NK-92 treated with Interleukin-12 subunit alpha and Interleukin-12 subunit beta, amount 100 ng/mL, for 24 hours (cell line): ENCODE measurements around the gene DYNAP.

Experiments used
- DNase-seq: peaks from one replicate; lab custom pipeline; 2025; lab: John Stamatoyannopoulos, UW

Gene DYNAP

GRCh38 chr18:54590945-54591344, at the start of gene DYNAP:
Gene DYNAP, plus strand, starts transcription at chr18:54591245. Its CDS starts 38 bp downstream, at chr18:54591283.
- no peak for DNase-seq

DNA sequence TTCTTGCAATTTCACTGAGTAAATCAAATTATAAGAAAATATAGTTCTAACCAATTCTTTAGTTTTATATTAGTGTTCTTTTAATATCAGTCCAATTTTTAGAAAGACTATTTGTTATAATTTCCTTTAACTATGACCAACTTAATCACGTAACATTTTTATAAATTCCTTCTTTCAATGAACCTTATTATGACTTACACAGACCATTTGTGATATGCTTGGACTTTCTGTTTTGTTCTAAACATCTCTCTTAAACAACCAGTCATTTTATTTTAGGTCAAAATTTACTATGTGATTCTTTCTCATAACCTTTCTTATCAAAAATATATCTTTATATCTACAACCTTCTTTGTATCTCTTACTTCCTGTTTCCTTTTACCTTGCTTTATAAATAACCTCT, 39.5 kb upstream of the DYNAP start:
- no peak for DNase-seq

DNA sequence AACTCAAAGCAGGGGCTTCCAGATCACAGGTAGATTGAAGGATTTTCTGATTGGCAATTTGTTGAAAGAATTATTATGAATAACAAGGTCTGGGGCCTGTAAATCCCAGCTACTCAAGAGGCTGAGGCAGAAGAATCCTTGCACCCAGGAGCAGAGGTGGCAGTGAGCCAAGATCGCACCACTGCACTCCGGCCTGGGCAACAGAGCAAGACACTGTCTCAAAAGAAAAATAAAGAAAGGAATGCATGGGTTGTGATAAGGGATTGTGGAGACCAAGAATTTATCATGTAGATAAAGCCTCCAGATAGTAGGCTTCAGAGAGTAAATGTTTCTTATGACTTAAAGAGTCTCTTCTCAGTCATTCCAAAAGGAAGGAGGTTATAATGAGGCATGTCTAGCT, 35.8 kb upstream of the DYNAP start:
- no peak for DNase-seq

DNA sequence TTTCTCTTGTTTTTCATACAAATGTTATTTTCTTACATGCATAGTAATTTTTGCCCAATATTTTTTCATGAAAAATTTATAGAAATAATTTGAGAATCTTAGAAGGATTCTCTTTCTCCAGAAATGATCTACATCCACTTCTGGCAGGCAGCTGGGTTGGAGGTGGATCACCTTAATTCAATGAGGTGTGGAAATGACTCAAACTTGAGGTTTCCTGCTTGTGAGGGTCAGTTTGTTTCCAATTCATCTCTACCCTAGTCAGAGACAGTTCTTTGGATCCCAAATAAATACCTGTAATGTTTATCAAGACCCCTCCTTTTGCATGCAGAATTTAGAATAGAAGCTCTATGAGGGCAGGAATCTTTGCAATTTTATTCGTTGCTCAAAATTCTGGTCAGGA, 35.0 kb upstream of the DYNAP start:
- no peak for DNase-seq

DNA sequence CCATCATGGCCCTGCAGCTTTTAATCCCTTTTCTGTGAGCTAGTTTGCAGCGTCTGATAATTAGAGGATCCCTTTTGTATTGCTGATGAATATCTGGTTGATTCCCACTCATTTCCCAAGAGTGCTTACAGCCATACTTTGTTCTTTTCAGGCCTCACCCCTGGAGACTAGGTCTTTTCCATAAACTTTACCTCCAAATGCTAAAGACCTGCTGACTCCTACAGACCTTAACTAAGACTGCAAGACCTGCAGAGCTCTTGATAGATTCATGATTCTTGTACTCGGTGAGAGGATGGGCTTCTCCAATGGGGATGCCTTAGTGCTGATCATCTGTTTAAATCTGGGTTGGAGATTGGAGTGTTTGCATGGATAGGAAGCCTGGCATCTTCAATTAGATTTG, 33.1 kb upstream of the DYNAP start:
- no peak for DNase-seq

DNA sequence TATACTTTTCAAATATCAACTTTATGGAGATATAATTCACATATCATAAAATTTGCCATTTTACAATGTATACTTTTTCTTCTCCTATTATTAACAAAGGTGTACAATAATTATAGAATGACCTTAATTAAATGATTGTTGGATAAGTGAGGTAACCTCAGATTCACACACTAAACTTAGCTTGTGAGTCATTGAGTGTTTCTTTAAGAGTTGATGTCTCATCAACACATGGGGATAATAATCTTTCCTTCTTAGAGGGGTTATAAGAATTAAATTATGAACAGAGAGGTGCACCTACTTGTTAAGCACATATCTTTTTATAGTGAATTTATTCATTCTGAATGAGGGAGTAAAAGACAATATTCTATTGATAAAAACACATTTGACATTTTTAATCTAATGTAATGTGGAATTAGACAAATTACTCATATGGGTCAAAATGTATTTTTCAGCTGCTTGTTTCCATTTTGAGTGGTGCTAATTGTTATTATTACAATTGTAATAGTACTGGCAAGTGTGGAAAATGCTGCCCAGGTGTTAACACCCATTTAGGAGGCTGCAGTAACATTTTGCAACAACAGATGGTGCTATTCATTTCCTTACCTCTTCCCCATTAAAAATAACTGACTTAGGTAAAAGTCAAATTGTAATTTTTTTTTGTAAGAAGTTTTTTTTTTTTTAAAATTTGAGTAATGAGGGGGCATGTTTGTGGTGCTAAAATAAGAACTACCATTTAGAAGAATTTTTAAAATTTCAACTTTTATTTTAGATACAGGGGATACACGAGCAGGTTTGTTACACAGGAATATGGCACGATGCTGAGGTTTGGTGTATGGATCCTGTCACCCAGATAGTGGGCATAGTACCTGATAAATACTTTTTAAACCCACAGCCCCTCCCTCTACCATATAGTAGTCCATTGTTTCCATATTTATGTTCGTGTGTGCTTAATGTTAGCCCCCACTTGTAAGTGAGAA, 32.1 kb upstream of the DYNAP start:
- no peak for DNase-seq

DNA sequence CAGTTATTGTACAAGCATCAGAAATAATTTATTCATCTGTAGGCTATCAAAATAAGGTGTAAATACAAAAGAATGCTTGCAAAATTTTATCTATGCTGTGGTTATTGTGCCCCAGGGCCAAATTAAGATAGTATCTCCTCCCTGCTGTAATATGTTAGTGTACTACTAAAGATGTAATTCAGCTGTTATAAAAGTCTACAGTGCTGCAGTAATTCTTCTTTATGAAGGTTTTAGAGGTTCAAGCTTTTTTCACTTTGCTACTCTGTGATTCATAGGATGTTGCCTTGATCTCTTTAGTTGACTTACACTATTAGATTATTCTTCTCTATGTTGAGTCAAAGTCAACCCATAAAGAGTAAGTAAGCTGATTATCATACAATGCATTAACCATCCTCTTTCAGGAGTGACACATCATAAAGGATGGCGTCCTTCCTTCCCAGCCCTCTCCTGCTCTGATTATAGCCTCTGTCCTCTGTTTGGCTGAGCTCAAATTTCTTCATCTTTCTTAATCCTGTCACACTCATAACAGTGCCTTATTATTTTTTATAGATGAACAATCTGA, 29.3 kb upstream of the DYNAP start:
- DNase-seq: no peak

DNA sequence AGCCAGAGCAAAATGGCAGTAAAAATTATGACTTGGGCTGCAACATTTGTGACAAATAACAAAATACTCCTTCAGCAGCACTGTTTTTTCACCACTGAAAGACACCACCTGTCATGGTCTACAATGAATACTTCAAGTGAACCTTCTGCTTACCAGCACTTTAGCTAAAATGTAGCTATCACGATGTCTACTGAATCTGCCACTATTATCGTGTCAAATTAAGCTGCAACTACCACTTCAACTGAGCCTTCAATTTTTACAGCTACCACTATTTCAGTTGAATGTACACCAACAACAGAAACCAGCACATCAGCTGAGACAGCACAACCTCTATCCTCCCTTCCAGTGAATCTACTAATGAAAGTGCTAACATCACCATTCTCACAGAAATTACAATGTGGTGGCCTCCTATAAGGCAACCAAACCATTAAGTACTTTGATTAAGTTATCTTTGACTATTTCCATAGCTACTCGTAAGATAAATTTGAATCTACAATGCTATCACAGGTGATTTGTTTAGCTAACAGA, 10.8 kb upstream of the DYNAP start:
- no peak for DNase-seq

DNA sequence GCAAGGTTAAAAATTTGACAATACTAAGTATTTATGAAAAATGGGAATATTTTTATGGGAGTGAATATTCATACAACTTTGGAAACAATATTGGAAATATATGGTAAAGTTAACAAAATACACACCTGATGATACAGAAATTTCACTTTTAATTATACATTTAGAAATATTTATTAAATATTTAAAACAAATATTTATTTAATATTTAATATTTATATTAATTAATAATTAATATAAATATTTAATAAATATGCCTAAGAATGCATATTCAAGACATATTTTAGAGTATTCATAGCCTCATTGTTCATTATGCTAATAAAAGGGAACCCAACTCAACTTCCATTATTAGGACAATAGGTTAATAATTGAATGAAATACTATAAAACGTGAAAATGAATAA, 7.0 kb upstream of the DYNAP start:
- no peak for DNase-seq

DNA sequence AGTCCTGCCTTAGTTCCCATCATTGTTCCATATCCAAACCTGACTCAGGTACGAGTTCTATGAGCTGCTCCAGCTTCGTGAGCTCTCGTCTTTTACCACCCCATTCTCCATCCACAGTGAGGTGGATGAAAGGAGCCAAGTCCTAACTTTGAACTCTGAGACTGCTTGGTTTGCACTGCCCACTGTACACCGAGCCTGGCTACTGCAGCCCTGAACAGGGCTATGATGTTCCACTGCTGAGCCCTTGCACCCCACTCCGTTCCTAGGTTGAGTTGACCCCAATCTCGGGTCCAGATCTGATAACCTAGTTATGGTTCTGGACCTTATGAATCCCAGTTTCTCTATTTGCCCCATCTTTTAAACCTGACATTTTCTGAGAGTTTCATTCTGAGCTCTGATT, 5.3 kb upstream of the DYNAP start:
- DNase-seq: no peak

DNA sequence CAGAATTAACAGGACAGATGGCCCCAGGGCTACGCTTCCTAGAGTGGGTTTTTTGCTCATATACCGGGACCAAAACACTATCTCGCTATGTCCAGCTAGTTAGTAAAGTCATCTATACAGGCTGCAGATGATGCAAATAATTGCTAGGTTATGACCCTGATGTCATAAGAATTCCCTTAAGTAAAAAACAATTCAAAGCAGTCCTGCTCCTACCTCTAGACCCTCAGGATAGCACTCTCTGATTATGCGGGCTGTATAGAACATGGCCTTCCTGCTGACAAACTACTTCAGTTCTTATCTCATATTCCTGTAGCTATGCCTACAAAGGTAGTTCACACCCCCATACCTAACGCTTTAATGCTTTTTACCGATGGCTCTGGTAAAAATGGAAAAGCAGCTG, 13.2 kb downstream of the DYNAP start:
- DNase-seq: no peak

DNA sequence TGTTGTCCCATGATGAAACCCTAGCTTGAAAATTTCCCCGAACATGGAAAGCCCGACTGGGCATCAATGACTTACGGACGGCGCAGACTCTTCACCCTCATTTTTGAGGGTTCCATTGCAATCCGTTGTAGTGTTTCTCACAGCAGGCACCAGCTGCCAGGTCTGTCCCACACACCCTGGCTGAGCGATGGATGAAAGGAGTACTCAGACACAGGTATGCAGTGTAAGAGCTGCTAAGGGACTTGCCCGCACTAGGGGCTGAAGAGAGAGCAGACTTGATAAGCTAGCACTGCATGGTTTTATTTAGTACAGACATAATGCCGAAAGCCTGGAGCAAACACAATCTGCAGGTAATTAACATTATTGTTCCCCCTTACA, 15.8 kb downstream of the DYNAP start:
- no peak for DNase-seq

DNA sequence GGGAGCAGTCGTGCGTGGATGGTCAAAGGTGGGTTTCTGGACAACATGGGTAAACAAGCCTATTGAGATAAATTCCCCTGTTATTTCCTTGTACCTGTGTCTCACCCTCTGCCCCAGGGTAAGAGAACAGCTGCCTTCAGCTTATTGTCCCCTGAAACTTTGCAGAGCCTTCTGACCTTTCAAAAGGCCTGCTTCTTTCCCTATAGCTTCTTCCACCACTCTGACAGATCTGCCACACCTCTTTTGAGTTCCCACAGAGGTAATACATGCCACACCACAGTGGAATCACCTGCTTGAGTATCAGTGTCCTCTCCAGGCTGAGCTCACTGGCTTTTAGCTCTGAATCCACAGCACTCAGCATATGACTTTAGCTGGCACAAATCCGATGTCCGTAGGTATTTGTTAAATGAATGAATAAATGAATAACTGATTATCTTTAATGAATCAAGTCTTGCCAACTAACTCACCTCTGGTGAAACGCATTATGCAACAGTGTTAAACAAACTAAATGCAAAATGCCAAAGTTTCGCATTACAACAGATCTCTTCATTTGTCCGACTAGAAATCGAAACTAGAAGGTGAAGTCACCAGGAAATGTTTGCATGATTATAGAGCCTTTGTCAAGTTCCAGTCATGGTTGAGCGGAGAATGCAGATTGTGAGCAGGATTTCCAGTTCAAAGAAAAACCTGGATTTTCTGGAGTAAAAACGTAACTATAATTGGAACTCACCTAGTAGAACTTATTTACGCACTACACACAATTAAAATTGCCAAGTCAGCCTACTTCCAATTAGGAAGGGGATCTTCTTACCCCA, 16.4 kb downstream of the DYNAP start:
- DNase-seq: no peak

DNA sequence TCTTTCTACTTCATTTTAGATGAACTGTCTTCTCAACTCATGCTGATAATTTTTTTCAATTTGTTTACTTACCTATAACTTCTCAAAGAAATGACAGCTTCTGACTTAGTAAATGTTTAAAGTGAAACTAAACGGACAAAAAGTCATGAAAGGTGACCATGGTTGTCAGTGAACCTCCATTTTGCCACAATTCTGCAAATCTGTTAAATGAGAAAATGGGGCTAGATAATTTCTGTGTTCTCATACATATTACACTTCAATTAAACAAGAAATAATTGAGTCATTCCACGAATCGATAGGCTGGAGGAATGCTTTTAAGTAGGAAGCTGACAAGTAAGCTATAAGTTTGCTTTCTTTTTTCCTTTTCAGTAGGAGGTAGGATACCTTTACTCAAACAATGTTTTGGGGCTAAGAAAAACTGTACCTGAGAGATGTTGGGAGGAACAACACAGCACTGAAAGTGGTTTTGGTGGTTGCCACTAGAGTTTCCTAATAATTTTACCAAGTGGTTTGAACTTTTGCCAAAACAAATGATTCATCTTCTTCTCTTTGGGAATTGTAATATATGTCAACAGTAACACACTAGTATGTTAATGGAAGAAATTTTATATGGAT, 17.1 kb downstream of the DYNAP start:
- DNase-seq: no peak

GRCh38 chr18:54611816-54612215, 20.8 kb downstream of the DYNAP start:
- no peak for DNase-seq

DNA sequence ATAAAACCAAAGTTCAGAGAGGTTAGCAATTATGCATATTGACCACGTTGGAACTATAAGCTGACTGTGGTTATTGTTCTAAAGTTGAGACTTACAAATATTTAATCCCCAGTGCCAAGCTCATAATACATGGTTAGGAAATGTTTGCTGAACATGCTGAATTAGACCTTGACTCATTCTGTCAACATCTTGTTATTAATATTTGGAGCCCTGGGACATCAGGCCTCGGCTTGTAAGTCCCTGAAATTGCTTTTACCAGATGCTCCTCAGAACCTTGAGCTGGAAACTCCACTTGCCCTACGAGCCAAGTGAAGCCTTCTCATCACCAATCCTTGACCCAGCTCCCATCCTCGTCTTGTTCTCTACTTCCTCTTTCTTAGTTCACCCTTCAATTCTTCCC, 21.2 kb downstream of the DYNAP start:
- no peak for DNase-seq

DNA sequence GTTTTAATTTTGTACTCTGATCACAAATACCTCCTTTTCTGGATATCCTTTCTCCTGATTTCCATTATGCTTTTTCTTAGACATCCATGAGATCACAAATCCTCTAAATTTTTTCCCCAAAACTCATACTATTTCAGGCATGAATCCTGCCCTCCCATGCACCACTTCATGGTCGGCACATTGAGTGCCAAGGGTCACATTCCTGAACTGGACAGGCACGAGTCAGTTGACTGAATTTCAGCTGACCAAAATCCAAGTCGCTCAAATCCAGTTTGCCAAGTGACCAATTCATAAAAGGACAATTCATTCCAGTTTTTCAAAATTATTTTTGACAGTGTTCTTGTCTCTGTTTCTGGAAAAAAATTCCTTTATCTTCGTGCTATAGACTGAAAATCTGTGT, 22.1 kb downstream of the DYNAP start:
- DNase-seq: no peak

- peak; percentile 12 for DNase-seq
Measured at GRCh38 chr18:54616220-54616848, 25.3 kb downstream of the DYNAP start.

GRCh38 chr18:54622084-54622483, 31.0 kb downstream of the DYNAP start:
- DNase-seq: no peak

DNA sequence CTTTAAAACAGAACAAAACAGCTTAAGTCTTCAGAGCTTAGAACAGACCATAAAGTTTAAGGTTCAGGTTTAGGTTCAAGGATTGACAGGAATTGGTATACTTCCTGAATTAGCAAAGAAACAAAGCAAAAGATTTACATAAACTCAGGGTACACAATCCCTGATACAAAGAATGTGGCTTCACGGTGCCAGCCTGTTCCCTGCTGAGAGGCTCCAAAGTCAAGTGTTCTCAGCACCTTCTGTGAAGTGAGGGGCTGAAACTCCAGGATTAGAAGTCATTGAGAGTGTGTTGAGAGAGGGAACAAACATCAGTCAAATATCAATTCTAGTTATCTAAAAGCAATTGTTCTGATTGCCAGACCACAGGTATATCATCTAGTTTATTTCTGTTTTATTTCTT, 35.7 kb downstream of the DYNAP start:
- DNase-seq: no peak

GRCh38 chr18:54630963-54631362, 39.9 kb downstream of the DYNAP start:
- no peak for DNase-seq

DNA sequence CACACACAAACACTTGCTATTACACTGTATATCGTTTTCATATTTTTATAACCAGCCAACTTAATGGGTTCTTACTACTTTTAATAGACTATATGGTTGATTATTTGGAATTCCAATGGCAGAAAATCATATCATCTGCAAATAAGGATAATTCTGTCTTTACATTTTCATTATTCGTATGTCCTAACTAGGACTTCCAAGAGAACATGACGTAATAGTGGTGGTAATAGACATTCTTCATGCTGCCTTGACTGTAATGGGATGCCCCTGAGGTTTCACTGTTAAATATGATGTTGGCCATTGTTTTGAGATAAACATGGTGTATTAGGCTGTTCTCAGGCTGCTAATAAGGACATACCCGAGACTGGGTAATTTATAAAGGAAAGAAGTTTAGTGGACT, 45.2 kb downstream of the DYNAP start:
- no peak for DNase-seq
